HAP-1 (cell line): Measurements from ENCODE around the gene SV2B.

Source experiments
- DNase-seq, 2 experiments: peaks; one replicate each; pipeline ENCODE4 v3.0.0-alpha.2; 2016 to 2020; ENCODE audit warnings: low spot score in 2 of 2
- H3K27me3 ChIP-seq: fragments of 250-450 bp; sonication (Bioruptor Pico); 2 replicates; pipeline ENCODE4 v1.5.1; 2020; ENCODE audit warnings: low read depth, mild to moderate bottlenecking, moderate library complexity
- H3K36me3 ChIP-seq: fragments of 250-450 bp; sonication (Bioruptor Pico); replicated peaks from 2 replicates; pipeline ENCODE4 v1.5.1; 2020; ENCODE audit warnings: mild to moderate bottlenecking
- H3K4me1 ChIP-seq: fragments of 250-450 bp; sonication (Bioruptor Pico); 2 replicates; pipeline ENCODE4 v1.5.1; 2020; ENCODE audit warnings: mild to moderate bottlenecking
- H3K4me3 ChIP-seq: fragments of 250-450 bp; sonication (Bioruptor Pico); 2 replicates; pipeline ENCODE4 v1.5.1; 2020; ENCODE audit warnings: mild to moderate bottlenecking, moderate library complexity
- H3K9me3 ChIP-seq: fragments of 250-450 bp; sonication (Bioruptor Pico); 2 replicates; pipeline ENCODE4 v1.5.1; 2020; ENCODE audit warnings: mild to moderate bottlenecking, moderate library complexity
- in situ Hi-C: fragments of 300-500 bp; cut with MboI; formaldehyde crosslinking; loops from 3 replicates; pipeline ENCODE4 v1.14.3; 2020; ENCODE audit warnings: low sequenced_read_pairs, inconsistent platforms, mixed read lengths

The SV2B gene

GRCh38 chr15:91249591-91249990 is 149.5 kb downstream of the SV2B start:
- H3K36me3 ChIP-seq: no peaks in the 10 kb centered on the region
- H3K27me3 ChIP-seq: peaks cover 6% of the 10 kb centered on the region; the same call in 1 of the 2 replicates
- no peaks in the 10 kb centered on the region for H3K9me3 ChIP-seq
- no peak overlapping the region for H3K4me3 ChIP-seq
- no peak for DNase-seq
- in situ Hi-C loops: loop anchor here (25.0 kb wide), 1 partner anchor 612 kb away; no protein-coding TSS in a partner anchor
- H3K4me1 ChIP-seq: no peaks in the 10 kb centered on the region

GRCh38 chr15:91252322-91252721 is 152.3 kb downstream of the SV2B start:
- Histone ChIP-seq H3K9me3 (no peaks in the 10 kb centered on the region), H3K36me3 (no peaks in the 10 kb centered on the region), H3K4me1 (no peaks in the 10 kb centered on the region), H3K4me3 (no peak overlapping the region), H3K27me3 (peaks cover 6% of the 10 kb centered on the region; the same call in 1 of the 2 replicates)
- DNase-seq: no peak
- in situ Hi-C loops: no loop called here

- H3K36me3 ChIP-seq: no peaks in the 10 kb centered on the region
- no peak overlapping the region for H3K4me3 ChIP-seq
- peaks cover 6% of the 10 kb centered on the region; the same call in 1 of the 2 replicates for H3K27me3 ChIP-seq
- in situ Hi-C loops: no loop called here
- no peaks in the 10 kb centered on the region for H3K9me3 ChIP-seq
- no peak for DNase-seq
- H3K4me1 ChIP-seq: no peaks in the 10 kb centered on the region
Observed at GRCh38 chr15:91252756-91253155, 152.7 kb downstream of the SV2B start.

- no peak for DNase-seq
- Histone ChIP-seq H3K4me1 (no peaks in the 10 kb centered on the region), H3K9me3 (no peaks in the 10 kb centered on the region), H3K27me3 (peaks cover 6% of the 10 kb centered on the region; the same call in 1 of the 2 replicates), H3K36me3 (no peaks in the 10 kb centered on the region), H3K4me3 (no peak overlapping the region)
- in situ Hi-C loops: no loop called here
Observed at GRCh38 chr15:91253605-91254004, 153.5 kb downstream of the SV2B start.

GRCh38 chr15:91254766-91255165 is 154.7 kb downstream of the SV2B start:
- Histone ChIP-seq H3K36me3 (no peaks in the 10 kb centered on the region), H3K4me3 (no peak overlapping the region), H3K4me1 (no peaks in the 10 kb centered on the region), H3K9me3 (no peaks in the 10 kb centered on the region), H3K27me3 (peaks cover 6% of the 10 kb centered on the region; the same call in 1 of the 2 replicates)
- no peak for DNase-seq
- in situ Hi-C loops: no loop called here

- no peaks in the 10 kb centered on the region for H3K36me3 ChIP-seq
- H3K4me3 ChIP-seq: no peak overlapping the region
- H3K9me3 ChIP-seq: no peaks in the 10 kb centered on the region
- H3K4me1 ChIP-seq: no peaks in the 10 kb centered on the region
- DNase-seq: no peak
- H3K27me3 ChIP-seq: peaks cover 5% of the 10 kb centered on the region; the same call in 1 of the 2 replicates
- in situ Hi-C loops: no loop called here
Observed at GRCh38 chr15:91255670-91256192, 155.7 kb downstream of the SV2B start.

- H3K4me3 ChIP-seq: no peak overlapping the region
- no peaks in the 10 kb centered on the region for H3K9me3 ChIP-seq
- no peaks in the 10 kb centered on the region for H3K36me3 ChIP-seq
- no peaks in the 10 kb centered on the region for H3K4me1 ChIP-seq
- no peak for DNase-seq
- H3K27me3 ChIP-seq: 0 out of 2 replicates have a peak, but pooled peaks cover 3% of the 10 kb centered on the region
- in situ Hi-C loops: no loop called here
Observed at GRCh38 chr15:91257746-91258414, 157.8 kb downstream of the SV2B start.

GRCh38 chr15:91258415-91258759 is 158.3 kb downstream of the SV2B start:
- no peaks in the 10 kb centered on the region for H3K36me3 ChIP-seq
- in situ Hi-C loops: no loop called here
- no peak overlapping the region for H3K4me3 ChIP-seq
- H3K27me3 ChIP-seq: peaks cover 8% of the 10 kb centered on the region; the same call in 1 of the 2 replicates
- no peak for DNase-seq
- H3K9me3 ChIP-seq: no peaks in the 10 kb centered on the region
- H3K4me1 ChIP-seq: no peaks in the 10 kb centered on the region

- Histone ChIP-seq H3K4me1 (no peaks in the 10 kb centered on the region), H3K9me3 (no peaks in the 10 kb centered on the region), H3K27me3 (peaks cover 11% of the 10 kb centered on the region; the same call in 1 of the 2 replicates), H3K36me3 (no peaks in the 10 kb centered on the region), H3K4me3 (no peak overlapping the region)
- no peak for DNase-seq
- in situ Hi-C loops: no loop called here
Observed at GRCh38 chr15:91259077-91259476, 159.0 kb downstream of the SV2B start.

GRCh38 chr15:91261345-91261744 is 161.3 kb downstream of the SV2B start:
- H3K4me1 ChIP-seq: no peaks in the 10 kb centered on the region
- H3K4me3 ChIP-seq: no peak overlapping the region
- no peaks in the 10 kb centered on the region for H3K36me3 ChIP-seq
- peaks cover 22% of the 10 kb centered on the region; the same call in 1 of the 2 replicates for H3K27me3 ChIP-seq
- DNase-seq: no peak
- in situ Hi-C loops: no loop called here
- no peaks in the 10 kb centered on the region for H3K9me3 ChIP-seq

GRCh38 chr15:91263632-91264531 is 163.8 kb downstream of the SV2B start:
- no peaks in the 10 kb centered on the region for H3K36me3 ChIP-seq
- DNase-seq: no peak
- H3K9me3 ChIP-seq: no peaks in the 10 kb centered on the region
- in situ Hi-C loops: no loop called here
- H3K4me3 ChIP-seq: no peak overlapping the region
- peaks cover 22% of the 10 kb centered on the region; the same call in 1 of the 2 replicates for H3K27me3 ChIP-seq
- no peaks in the 10 kb centered on the region for H3K4me1 ChIP-seq

GRCh38 chr15:91264651-91265351 is 164.7 kb downstream of the SV2B start:
- no peaks in the 10 kb centered on the region for H3K9me3 ChIP-seq
- peaks cover 22% of the 10 kb centered on the region for H3K27me3 ChIP-seq
- no peaks in the 10 kb centered on the region for H3K36me3 ChIP-seq
- no peaks in the 10 kb centered on the region for H3K4me1 ChIP-seq
- H3K4me3 ChIP-seq: no peak overlapping the region
- DNase-seq: no peak
- in situ Hi-C loops: no loop called here

- H3K4me1 ChIP-seq: no peaks in the 10 kb centered on the region
- no peaks in the 10 kb centered on the region for H3K36me3 ChIP-seq
- no peak overlapping the region for H3K4me3 ChIP-seq
- H3K27me3 ChIP-seq: peaks cover 22% of the 10 kb centered on the region
- H3K9me3 ChIP-seq: no peaks in the 10 kb centered on the region
- DNase-seq: no peak
- in situ Hi-C loops: no loop called here
Observed at GRCh38 chr15:91265416-91265940, 165.4 kb downstream of the SV2B start.
